Mucosa of descending colon (tissue), 3 donors: Measurements from ENCODE around the gene FANCC. TPM values are rescaled to one million over a fixed set of nuclear protein-coding genes. Genes with fewer than 3 reads are reported as not detected.
"Not testable (repeated sequence)": the region's sequence is repeated elsewhere in the genome, so short reads cannot be mapped to it uniquely, and the experiment has no call there.

Source experiments
- ATAC-seq: fragments of 200-7000 bp; cut with Tn5 transposase; one replicate; pipeline ENCODE4 v1.9.1; 2020; ENCODE audit warnings: mild to moderate bottlenecking, moderate library complexity
- DNase-seq, 3 donors: peaks; one replicate each; pipeline ENCODE4 v3.0.0-alpha.2; 2020
- H3K36me3 ChIP-seq: fragments of 200-600 bp; one replicate; pipeline ENCODE4 v1.8.0; 2021; ENCODE audit warnings: low read depth, mild to moderate bottlenecking
- H3K4me1 ChIP-seq: fragments of 200-600 bp; one replicate; pipeline ENCODE4 v1.8.0; 2021; ENCODE audit warnings: low read depth, mild to moderate bottlenecking
- H3K4me3 ChIP-seq: fragments of 200-600 bp; one replicate; pipeline ENCODE4 v1.8.0; 2021; ENCODE audit warnings: mild to moderate bottlenecking
- H3K9me3 ChIP-seq: fragments of 200-600 bp; one replicate; pipeline ENCODE4 v1.8.0; 2021; ENCODE audit warnings: mild to moderate bottlenecking
- intact Hi-C, 2 donors: fragments of 100-400 bp; cut with DNase I in 1 of 2; cut with micrococcal nuclease in 1 of 2; formaldehyde crosslinking; loops; one replicate each; pipeline versions ENCODE4 v1.11.0 to v1.11.1; 2022; cut with DNase I, micrococcal nuclease
- total RNA-seq, 3 donors: library from RNA; stranded (reverse); fragmentation: NEBNext Ultra II Directional in 2 of 3; extraction: Animal tissue kit (Norgen Biotek cat#: 25700) in 2 of 3; gene quantifications; one replicate each; pipeline versions ENCODE4 v1.2.1 to v1.2.4, GENCODE V29; 2021 to 2023
- TF ChIP-seq, protein P1 (sequence below): fragments of 200-600 bp; IDR thresholded peaks from one replicate; pipeline ENCODE4 v1.8.0; 2022; ENCODE audit warnings: antibody characterized with exemption, mild to moderate bottlenecking
- donor health status: DM: no; HTN: no; CAD: no; lungs with moderate emphysema.
- donor health status: DM: no; HTN: no; CAD: no.
- donor health status: DM: no; HTN: yes; CAD: no.

FANCC gene
- total RNA-seq, 3 donors from 2014 or later, result 10.7 to 18.0 (median 14.2) TPM

DNA sequence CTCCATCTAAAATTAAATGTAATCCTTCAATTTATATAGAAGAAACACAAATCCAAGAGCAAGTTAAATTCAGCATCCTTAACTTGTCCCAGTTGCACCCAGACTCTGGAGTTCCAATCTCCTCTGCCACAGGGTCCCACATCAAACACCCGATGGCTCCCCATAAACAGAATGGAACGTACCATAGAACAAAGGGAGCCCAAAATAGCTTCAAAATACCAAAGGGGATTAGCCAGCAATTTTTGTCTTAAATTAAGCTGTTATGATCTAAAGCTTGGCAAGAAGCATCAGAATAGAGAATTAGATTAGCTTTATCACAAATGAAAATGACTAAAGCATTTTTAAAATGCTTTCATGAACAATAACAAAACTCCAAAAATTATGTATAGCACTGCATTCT, 112.8 kb downstream of the FANCC start:
- intact Hi-C loops, result no loop called here
- Histone ChIP-seq H3K4me3 (no peak overlapping the region), H3K9me3 (no peaks in the 10 kb centered on the region), H3K36me3 (no peaks in the 10 kb centered on the region), H3K4me1 (peaks cover 5% of the 10 kb centered on the region)
- no peak for DNase-seq
- ATAC-seq, result no peak
- TF ChIP-seq, protein P1, sequence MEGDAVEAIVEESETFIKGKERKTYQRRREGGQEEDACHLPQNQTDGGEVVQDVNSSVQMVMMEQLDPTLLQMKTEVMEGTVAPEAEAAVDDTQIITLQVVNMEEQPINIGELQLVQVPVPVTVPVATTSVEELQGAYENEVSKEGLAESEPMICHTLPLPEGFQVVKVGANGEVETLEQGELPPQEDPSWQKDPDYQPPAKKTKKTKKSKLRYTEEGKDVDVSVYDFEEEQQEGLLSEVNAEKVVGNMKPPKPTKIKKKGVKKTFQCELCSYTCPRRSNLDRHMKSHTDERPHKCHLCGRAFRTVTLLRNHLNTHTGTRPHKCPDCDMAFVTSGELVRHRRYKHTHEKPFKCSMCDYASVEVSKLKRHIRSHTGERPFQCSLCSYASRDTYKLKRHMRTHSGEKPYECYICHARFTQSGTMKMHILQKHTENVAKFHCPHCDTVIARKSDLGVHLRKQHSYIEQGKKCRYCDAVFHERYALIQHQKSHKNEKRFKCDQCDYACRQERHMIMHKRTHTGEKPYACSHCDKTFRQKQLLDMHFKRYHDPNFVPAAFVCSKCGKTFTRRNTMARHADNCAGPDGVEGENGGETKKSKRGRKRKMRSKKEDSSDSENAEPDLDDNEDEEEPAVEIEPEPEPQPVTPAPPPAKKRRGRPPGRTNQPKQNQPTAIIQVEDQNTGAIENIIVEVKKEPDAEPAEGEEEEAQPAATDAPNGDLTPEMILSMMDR, result no peak

- ATAC-seq (no peak), DNase-seq (no peak)
- Histone ChIP-seq H3K4me1 (peaks cover 5% of the 10 kb centered on the region), H3K4me3 (no peak overlapping the region), H3K36me3 (no peaks in the 10 kb centered on the region), H3K9me3 (no peaks in the 10 kb centered on the region)
- TF ChIP-seq, protein P1, result no peak
- intact Hi-C loops, result no loop called here
Observed at GRCh38 chr9:95204310-95204709, 113.2 kb downstream of the FANCC start.

- H3K4me3 ChIP-seq, ATAC-seq, H3K9me3 ChIP-seq, H3K4me1 ChIP-seq, DNase-seq, intact Hi-C loops, H3K36me3 ChIP-seq: not testable (repeated sequence)
Observed at GRCh38 chr9:95203019-95203418, 114.5 kb downstream of the FANCC start.

- no peak overlapping the region for H3K4me3 ChIP-seq
- DNase-seq (no peak), ATAC-seq (no peak)
- no peaks in the 10 kb centered on the region for H3K9me3 ChIP-seq
- intact Hi-C loops, result no loop called here
- H3K4me1 ChIP-seq, result peaks cover 5% of the 10 kb centered on the region
- no peaks in the 10 kb centered on the region for H3K36me3 ChIP-seq
- TF ChIP-seq, protein P1, result no peak
Observed at GRCh38 chr9:95202076-95202681, 115.3 kb downstream of the FANCC start.

DNA sequence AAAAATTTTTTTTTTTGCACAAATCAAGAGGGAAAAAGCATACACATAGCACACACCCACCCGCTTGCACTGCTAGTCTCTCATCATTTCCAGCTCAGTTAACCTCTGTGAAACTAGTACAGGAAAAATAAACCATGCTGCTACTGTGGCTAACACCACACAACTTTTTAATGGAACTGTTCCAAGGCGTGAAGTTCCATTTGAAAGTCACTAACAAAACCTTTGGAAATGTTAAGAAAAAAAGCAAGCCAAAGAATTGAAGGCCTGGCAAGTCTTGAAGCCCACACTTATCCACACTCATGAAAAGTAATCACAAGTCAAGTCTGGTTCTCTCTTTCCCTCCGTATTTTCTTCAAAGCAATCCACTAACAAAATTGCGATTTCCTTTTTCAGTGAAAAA, 116.3 kb downstream of the FANCC start:
- DNase-seq, result no peak
- no peak overlapping the region for H3K4me3 ChIP-seq
- intact Hi-C loops, result no loop called here
- ATAC-seq, result no peak
- H3K4me1 ChIP-seq, result peaks cover 5% of the 10 kb centered on the region
- no peaks in the 10 kb centered on the region for H3K9me3 ChIP-seq
- TF ChIP-seq, protein P1, result no peak
- H3K36me3 ChIP-seq, result no peaks in the 10 kb centered on the region

GRCh38 chr9:95197692-95198271, 119.7 kb downstream of the FANCC start:
- no peak overlapping the region for H3K4me3 ChIP-seq
- ATAC-seq, result no peak
- peaks cover 5% of the 10 kb centered on the region for H3K4me1 ChIP-seq
- intact Hi-C loops, result no loop called here
- H3K36me3 ChIP-seq, result no peaks in the 10 kb centered on the region
- no peak for DNase-seq
- TF ChIP-seq, protein P1, result no peak
- H3K9me3 ChIP-seq, result no peaks in the 10 kb centered on the region
